ENCODE data around the gene SUPT5H. TPM values are rescaled to one million over a fixed set of nuclear protein-coding genes. Genes with fewer than 3 reads are reported as not detected.

Gene SUPT5H
- total and polyA plus RNA-seq, 9 donors = 51.4 to 163 (median 101) TPM

GRCh38 chr19:39403331-39404312 is 41.8 kb upstream of the SUPT5H start:
- Histone ChIP-seq H3K27ac (peak overlapping the region; percentile 96 to 99), H3K4me1 (ENCODE audit: insufficient read depth) (peaks cover 3% of the 10 kb centered on the region), H3K36me3 (no peaks in the 10 kb centered on the region), H3K4me3 (peak overlapping the region; percentile 55), H3K9me3 (no peaks in the 10 kb centered on the region), H3K27me3 (no peaks in the 10 kb centered on the region)
- intact Hi-C loops (cut with DNase I) = loop anchor here in 1 of 4 donors (5.0 kb wide), 1 partner anchor 576 kb away; no protein-coding TSS in a partner anchor
- WGBS, 3 donors = 1 to 2% (median 1%) methylated on average over 35 to 43 of the region's 43 CpGs
- TF ChIP-seq, protein P1, sequence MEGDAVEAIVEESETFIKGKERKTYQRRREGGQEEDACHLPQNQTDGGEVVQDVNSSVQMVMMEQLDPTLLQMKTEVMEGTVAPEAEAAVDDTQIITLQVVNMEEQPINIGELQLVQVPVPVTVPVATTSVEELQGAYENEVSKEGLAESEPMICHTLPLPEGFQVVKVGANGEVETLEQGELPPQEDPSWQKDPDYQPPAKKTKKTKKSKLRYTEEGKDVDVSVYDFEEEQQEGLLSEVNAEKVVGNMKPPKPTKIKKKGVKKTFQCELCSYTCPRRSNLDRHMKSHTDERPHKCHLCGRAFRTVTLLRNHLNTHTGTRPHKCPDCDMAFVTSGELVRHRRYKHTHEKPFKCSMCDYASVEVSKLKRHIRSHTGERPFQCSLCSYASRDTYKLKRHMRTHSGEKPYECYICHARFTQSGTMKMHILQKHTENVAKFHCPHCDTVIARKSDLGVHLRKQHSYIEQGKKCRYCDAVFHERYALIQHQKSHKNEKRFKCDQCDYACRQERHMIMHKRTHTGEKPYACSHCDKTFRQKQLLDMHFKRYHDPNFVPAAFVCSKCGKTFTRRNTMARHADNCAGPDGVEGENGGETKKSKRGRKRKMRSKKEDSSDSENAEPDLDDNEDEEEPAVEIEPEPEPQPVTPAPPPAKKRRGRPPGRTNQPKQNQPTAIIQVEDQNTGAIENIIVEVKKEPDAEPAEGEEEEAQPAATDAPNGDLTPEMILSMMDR (IDR thresholded peaks at IDR 0.05) = no peak
- TF ChIP-seq POLR2A (IDR thresholded peaks at IDR 0.05) = peak; percentile 78
- TF ChIP-seq EP300 (IDR thresholded peaks at IDR 0.05) = peak; percentile 99
- DNase-seq = peak; percentile 99 to 100 (median 99)

- intact Hi-C loops (cut with DNase I) = no loop called here
- 86 to 88% (median 88%) methylated on average over 17 of the region's 17 CpGs for WGBS, 3 donors
- H3K4me1 ChIP-seq (ENCODE audit: insufficient read depth) = peaks cover 3% of the 10 kb centered on the region
These were observed 40.0 kb upstream of the SUPT5H start for GRCh38 chr19:39405261-39405957.

GRCh38 chr19:39405958-39406655 is 39.3 kb upstream of the SUPT5H start:
- TF ChIP-seq, protein P1 (IDR thresholded peaks at IDR 0.05) = no peak
- TF ChIP-seq POLR2A (IDR thresholded peaks at IDR 0.05) (no peak), EP300 (IDR thresholded peaks at IDR 0.05) (no peak)
- no peaks in the 10 kb centered on the region for H3K9me3 ChIP-seq
- no peaks in the 10 kb centered on the region for H3K27me3 ChIP-seq
- intact Hi-C loops (cut with DNase I) = no loop called here
- H3K27ac ChIP-seq = peak overlapping the region; percentile 87 to 98
- no peaks in the 10 kb centered on the region for H3K36me3 ChIP-seq
- 10 to 17% (median 11%) methylated on average over 16 to 22 of the region's 22 CpGs for WGBS, 3 donors
- peak overlapping the region; percentile 97 for H3K4me3 ChIP-seq
- peaks cover 5% of the 10 kb centered on the region for H3K4me1 ChIP-seq (ENCODE audit: insufficient read depth)
- DNase-seq = no peak

More at GRCh38 chr19:39405261-39405957, 40.0 kb upstream of the SUPT5H start:
- Histone ChIP-seq H3K36me3 (no peaks in the 10 kb centered on the region), H3K4me3 (no peak overlapping the region), H3K27me3 (no peaks in the 10 kb centered on the region), H3K27ac (peak overlapping the region; percentile 87 to 98), H3K9me3 (no peaks in the 10 kb centered on the region)
- TF ChIP-seq POLR2A (IDR thresholded peaks at IDR 0.05) = no peak
- no peak for TF ChIP-seq EP300 (IDR thresholded peaks at IDR 0.05)
- TF ChIP-seq, protein P1 (IDR thresholded peaks at IDR 0.05) = no peak
- DNase-seq = peak in 2 of 5 donors; percentile 62

Measured in ovary (tissue), 9 donors.